ENCODE measurements around the gene EIF1.

Gene EIF1

DNA sequence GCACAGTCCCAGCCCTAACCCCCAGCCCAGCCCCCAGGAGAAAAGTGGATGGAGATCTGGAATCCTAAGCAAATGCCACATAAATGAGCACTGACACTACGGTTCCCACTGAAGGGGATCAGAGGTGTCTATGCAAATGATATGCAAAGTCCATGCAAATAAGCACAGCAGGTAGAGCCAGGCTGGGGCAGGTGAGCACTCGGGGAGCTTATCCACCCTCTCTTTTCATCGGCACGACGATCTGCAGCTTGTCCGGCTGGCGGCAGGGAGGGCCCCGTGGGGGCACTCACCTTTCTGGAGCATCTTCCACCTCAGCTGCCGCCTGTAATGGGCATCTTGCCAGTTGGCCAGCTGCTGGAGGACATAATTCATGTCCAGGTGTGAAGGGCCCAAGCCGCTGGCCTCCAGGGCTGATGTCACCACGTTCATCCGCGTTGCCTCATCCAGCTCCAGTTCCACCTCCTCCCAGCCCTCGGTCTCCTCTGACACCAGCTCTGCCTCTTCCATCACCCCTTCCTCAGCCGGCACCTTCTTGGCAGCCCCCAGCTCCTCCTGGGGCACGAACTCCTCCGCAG is 35.9 kb downstream of the EIF1 start:
- H3K9ac ChIP-seq (ENCODE audit: low read length), result no peak overlapping the region
- no peaks in the 10 kb centered on the region for H3K79me1 ChIP-seq (replicated peaks; ENCODE audit: low read length, poor library complexity, severe bottlenecking)
- WGBS, result 90% methylated on average over 16 of the region's 17 CpGs
- no peak overlapping the region for H4K8ac ChIP-seq (ENCODE audit: low read length)
- H3K27ac ChIP-seq (ENCODE audit: low read length, poor library complexity, severe bottlenecking), result no peak overlapping the region
- H2BK120ac ChIP-seq (ENCODE audit: low read depth, low read length), result no peak overlapping the region
- no peaks in the 10 kb centered on the region for H3K36me3 ChIP-seq (ENCODE audit: control insufficient read depth in 1 of 2, insufficient read depth in 2 of 2, low read depth in 1 of 2, low read length in 2 of 2)
- no peak overlapping the region for H2BK12ac ChIP-seq (ENCODE audit: low read length in 2 of 2)
- no peak overlapping the region for H3K4me2 ChIP-seq (ENCODE audit: low read length, poor library complexity, severe bottlenecking)
- H3K4me1 ChIP-seq (ENCODE audit: control insufficient read depth, insufficient read depth, low read depth, low read length), result peaks cover 12% of the 10 kb centered on the region
- H2BK15ac ChIP-seq (ENCODE audit: low read depth, poor library complexity, severe bottlenecking), result no peak overlapping the region
- no peak overlapping the region for H2AFZ ChIP-seq (ENCODE audit: low read depth, low read length)
- no peak overlapping the region for H2BK5ac ChIP-seq (ENCODE audit: low read depth, low read length, poor library complexity, severe bottlenecking)
- no peak for DNase-seq
- H2AK5ac ChIP-seq (ENCODE audit: low read length, severe bottlenecking), result no peak overlapping the region
- no peak overlapping the region for H3K4ac ChIP-seq (ENCODE audit: low read depth in 1 of 2, low read length in 2 of 2)
- H3K4me3 ChIP-seq (ENCODE audit: insufficient read depth in 1 of 2, low read depth in 1 of 2, low read length in 2 of 2), result no peak overlapping the region
- H3K23ac ChIP-seq (ENCODE audit: low read length in 2 of 2), result no peak overlapping the region
- H3K9me3 ChIP-seq (ENCODE audit: control insufficient read depth, low read length), result no peaks in the 10 kb centered on the region
- H4K91ac ChIP-seq (ENCODE audit: low read length), result peak overlapping the region; percentile 39
- peaks cover 5 to 46% of the 10 kb centered on the region in 2 experiments for H3K27me3 ChIP-seq (ENCODE audit: control insufficient read depth in 1 of 2, insufficient read depth in 1 of 2, low read length in 2 of 2)
- H3K18ac ChIP-seq (ENCODE audit: low read depth in 1 of 2, low read length in 2 of 2), result no peak overlapping the region
- no peak overlapping the region for H3K14ac ChIP-seq (ENCODE audit: low read length in 2 of 2)

DNA sequence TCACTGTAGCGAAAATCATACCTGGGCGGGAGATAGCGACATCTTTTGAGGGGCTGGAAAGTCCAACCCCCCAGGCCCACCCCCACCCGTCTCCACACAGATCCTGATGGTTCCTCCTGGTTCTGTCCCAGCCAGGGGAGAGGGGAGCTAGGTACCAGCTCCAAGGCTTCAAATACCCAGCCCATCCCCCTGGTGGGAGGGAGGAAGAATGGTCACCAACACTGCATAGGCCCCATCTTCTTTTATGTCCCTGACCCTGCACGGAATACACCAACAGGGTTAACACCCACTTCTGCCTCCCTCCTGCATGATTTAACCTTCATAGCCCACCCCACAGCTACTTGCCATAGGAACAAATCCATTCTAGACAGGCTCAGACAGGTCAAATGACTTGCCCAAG is 36.4 kb downstream of the EIF1 start:
- Histone ChIP-seq H3K4me3 (ENCODE audit: insufficient read depth in 1 of 2, low read depth in 1 of 2, low read length in 2 of 2) (no peak overlapping the region), H2AK5ac (ENCODE audit: low read length, severe bottlenecking) (no peak overlapping the region), H3K36me3 (ENCODE audit: control insufficient read depth in 1 of 2, insufficient read depth in 2 of 2, low read depth in 1 of 2, low read length in 2 of 2) (no peaks in the 10 kb centered on the region), H3K4me2 (ENCODE audit: low read length, poor library complexity, severe bottlenecking) (no peak overlapping the region), H3K23ac (ENCODE audit: low read length in 2 of 2) (no peak overlapping the region), H3K9ac (ENCODE audit: low read length) (no peak overlapping the region), H3K4me1 (ENCODE audit: control insufficient read depth, insufficient read depth, low read depth, low read length) (peaks cover 12% of the 10 kb centered on the region), H3K27ac (ENCODE audit: low read length, poor library complexity, severe bottlenecking) (no peak overlapping the region), H3K9me3 (ENCODE audit: control insufficient read depth, low read length) (no peaks in the 10 kb centered on the region), H4K8ac (ENCODE audit: low read length) (no peak overlapping the region), H3K79me1 (replicated peaks; ENCODE audit: low read length, poor library complexity, severe bottlenecking) (no peaks in the 10 kb centered on the region), H2BK120ac (ENCODE audit: low read depth, low read length) (no peak overlapping the region), H3K18ac (ENCODE audit: low read depth in 1 of 2, low read length in 2 of 2) (no peak overlapping the region), H2BK12ac (ENCODE audit: low read length in 2 of 2) (no peak overlapping the region), H3K4ac (ENCODE audit: low read depth in 1 of 2, low read length in 2 of 2) (no peak overlapping the region), H2BK15ac (ENCODE audit: low read depth, poor library complexity, severe bottlenecking) (no peak overlapping the region), H3K27me3 (ENCODE audit: control insufficient read depth in 1 of 2, insufficient read depth in 1 of 2, low read length in 2 of 2) (peaks cover 6 to 48% of the 10 kb centered on the region in 2 experiments), H4K91ac (ENCODE audit: low read length) (peak overlapping the region; percentile 7), H2AFZ (ENCODE audit: low read depth, low read length) (no peak overlapping the region), H2BK5ac (ENCODE audit: low read depth, low read length, poor library complexity, severe bottlenecking) (no peak overlapping the region), H3K14ac (ENCODE audit: low read length in 2 of 2) (no peak overlapping the region)
- DNase-seq, result no peak
- WGBS, result 87% methylated on average over 4 of the region's 5 CpGs

DNA sequence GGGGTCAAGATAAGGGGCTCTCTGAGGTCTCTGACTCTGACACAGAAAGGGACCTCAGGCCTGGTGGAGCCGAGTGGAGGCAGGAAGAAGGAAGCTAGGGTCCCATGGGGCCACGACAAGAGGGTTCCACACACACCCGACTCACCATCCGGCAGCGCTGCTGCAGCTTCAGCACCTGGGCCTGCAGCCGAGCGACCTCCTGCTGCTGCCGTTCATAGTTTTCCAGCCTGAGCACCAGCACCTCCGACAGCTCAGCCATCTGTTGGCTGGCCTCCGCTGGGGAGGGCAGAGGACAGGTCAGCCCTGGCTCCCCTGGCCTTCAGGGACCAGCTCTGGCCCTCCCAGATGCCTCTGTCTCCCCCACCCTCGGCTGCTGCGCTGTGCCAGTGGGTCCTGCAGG is 39.4 kb downstream of the EIF1 start:
- Histone ChIP-seq H2BK5ac (ENCODE audit: low read depth, low read length, poor library complexity, severe bottlenecking) (no peak overlapping the region), H3K27me3 (ENCODE audit: control insufficient read depth in 1 of 2, insufficient read depth in 1 of 2, low read length in 2 of 2) (peaks cover 29 to 66% of the 10 kb centered on the region in 2 experiments), H3K36me3 (ENCODE audit: control insufficient read depth in 1 of 2, insufficient read depth in 2 of 2, low read depth in 1 of 2, low read length in 2 of 2) (no peaks in the 10 kb centered on the region), H3K4me3 (ENCODE audit: insufficient read depth in 1 of 2, low read depth in 1 of 2, low read length in 2 of 2) (no peak overlapping the region), H4K91ac (ENCODE audit: low read length) (no peak overlapping the region), H3K23ac (ENCODE audit: low read length in 2 of 2) (no peak overlapping the region), H2BK15ac (ENCODE audit: low read depth, poor library complexity, severe bottlenecking) (no peak overlapping the region), H2BK120ac (ENCODE audit: low read depth, low read length) (no peak overlapping the region), H3K9me3 (ENCODE audit: control insufficient read depth, low read length) (no peaks in the 10 kb centered on the region), H3K27ac (ENCODE audit: low read length, poor library complexity, severe bottlenecking) (no peak overlapping the region), H3K4me2 (ENCODE audit: low read length, poor library complexity, severe bottlenecking) (no peak overlapping the region), H3K18ac (ENCODE audit: low read depth in 1 of 2, low read length in 2 of 2) (no peak overlapping the region), H3K79me1 (replicated peaks; ENCODE audit: low read length, poor library complexity, severe bottlenecking) (no peaks in the 10 kb centered on the region), H3K4ac (ENCODE audit: low read depth in 1 of 2, low read length in 2 of 2) (no peak overlapping the region), H2AK5ac (ENCODE audit: low read length, severe bottlenecking) (no peak overlapping the region), H4K8ac (ENCODE audit: low read length) (no peak overlapping the region), H3K9ac (ENCODE audit: low read length) (no peak overlapping the region), H3K14ac (ENCODE audit: low read length in 2 of 2) (no peak overlapping the region), H2AFZ (ENCODE audit: low read depth, low read length) (no peak overlapping the region), H3K4me1 (ENCODE audit: control insufficient read depth, insufficient read depth, low read depth, low read length) (peaks cover 10% of the 10 kb centered on the region), H2BK12ac (ENCODE audit: low read length in 2 of 2) (no peak overlapping the region)
- DNase-seq, result no peak
- 66% methylated on average over 12 of the region's 12 CpGs for WGBS

DNA sequence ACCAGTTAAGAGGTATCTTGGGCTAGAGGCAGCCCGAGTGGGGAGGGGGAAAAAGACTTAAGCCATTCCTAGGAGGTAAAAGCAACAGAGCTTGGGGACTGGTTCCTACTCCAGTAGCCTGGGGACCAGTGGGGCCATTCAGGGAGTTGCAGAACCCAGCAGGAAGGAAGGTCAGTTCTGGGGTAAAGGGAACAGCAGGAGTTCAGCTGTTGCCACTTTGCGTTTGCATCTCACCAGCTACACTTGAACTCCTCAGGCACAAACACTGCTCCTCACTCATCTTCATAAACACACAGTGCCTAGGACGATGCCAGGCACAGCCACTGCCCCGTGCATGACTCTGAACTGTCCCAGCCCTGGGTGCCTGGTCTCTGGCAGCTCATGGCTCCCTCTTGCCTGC is 41.8 kb downstream of the EIF1 start:
- Histone ChIP-seq H3K27ac (ENCODE audit: low read length, poor library complexity, severe bottlenecking) (no peak overlapping the region), H4K8ac (ENCODE audit: low read length) (no peak overlapping the region), H3K23ac (ENCODE audit: low read length in 2 of 2) (no peak overlapping the region), H2AFZ (ENCODE audit: low read depth, low read length) (no peak overlapping the region), H3K79me1 (replicated peaks; ENCODE audit: low read length, poor library complexity, severe bottlenecking) (no peaks in the 10 kb centered on the region), H3K4me2 (ENCODE audit: low read length, poor library complexity, severe bottlenecking) (no peak overlapping the region), H3K4me1 (ENCODE audit: control insufficient read depth, insufficient read depth, low read depth, low read length) (peaks cover 24% of the 10 kb centered on the region), H3K36me3 (ENCODE audit: control insufficient read depth in 1 of 2, insufficient read depth in 2 of 2, low read depth in 1 of 2, low read length in 2 of 2) (no peaks in the 10 kb centered on the region), H3K27me3 (ENCODE audit: control insufficient read depth in 1 of 2, insufficient read depth in 1 of 2, low read length in 2 of 2) (peaks cover 50 to 68% of the 10 kb centered on the region in 2 experiments), H2AK5ac (ENCODE audit: low read length, severe bottlenecking) (no peak overlapping the region), H3K14ac (ENCODE audit: low read length in 2 of 2) (no peak overlapping the region), H3K9me3 (ENCODE audit: control insufficient read depth, low read length) (no peaks in the 10 kb centered on the region), H3K9ac (ENCODE audit: low read length) (no peak overlapping the region), H3K4ac (ENCODE audit: low read depth in 1 of 2, low read length in 2 of 2) (no peak overlapping the region), H2BK12ac (ENCODE audit: low read length in 2 of 2) (no peak overlapping the region), H3K4me3 (ENCODE audit: insufficient read depth in 1 of 2, low read depth in 1 of 2, low read length in 2 of 2) (no peak overlapping the region), H2BK120ac (ENCODE audit: low read depth, low read length) (no peak overlapping the region), H3K18ac (ENCODE audit: low read depth in 1 of 2, low read length in 2 of 2) (peak overlapping the region in 1 of 2 experiments; percentile 21), H4K91ac (ENCODE audit: low read length) (no peak overlapping the region), H2BK5ac (ENCODE audit: low read depth, low read length, poor library complexity, severe bottlenecking) (no peak overlapping the region), H2BK15ac (ENCODE audit: low read depth, poor library complexity, severe bottlenecking) (no peak overlapping the region)
- WGBS, result 63% methylated on average over 4 of the region's 4 CpGs
- DNase-seq, result no peak

Measured in mesenchymal stem cell (in vitro differentiated cells and primary cell).